ENCODE results near the gene CERKL.
A peak's percentile ranks its signal among the peaks of the same experiment; 100 is the strongest.

The CERKL gene

DNA sequence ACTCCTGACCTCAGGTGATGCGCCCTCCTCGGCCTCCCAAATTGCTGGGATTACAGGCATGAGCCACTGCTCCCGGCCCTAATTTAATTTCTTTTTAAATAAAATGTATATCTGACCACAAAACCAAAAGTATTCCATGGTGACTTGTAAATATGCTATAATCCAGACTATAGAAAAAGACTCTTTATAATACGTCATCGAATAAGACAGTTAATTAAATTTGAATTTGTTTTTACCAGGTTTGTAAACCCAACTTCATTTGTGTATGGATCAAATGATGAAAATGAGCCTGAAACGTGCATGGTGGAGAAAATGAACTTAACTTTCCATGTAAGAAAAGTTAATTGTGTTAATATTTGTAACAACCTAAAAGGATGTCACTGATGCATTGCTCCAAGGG is 129.8 kb downstream of the CERKL start:
- H3K27ac ChIP-seq = no peak overlapping the region
- DNase-seq (ENCODE audit: low read depth, low spot score) = no peak

DNA sequence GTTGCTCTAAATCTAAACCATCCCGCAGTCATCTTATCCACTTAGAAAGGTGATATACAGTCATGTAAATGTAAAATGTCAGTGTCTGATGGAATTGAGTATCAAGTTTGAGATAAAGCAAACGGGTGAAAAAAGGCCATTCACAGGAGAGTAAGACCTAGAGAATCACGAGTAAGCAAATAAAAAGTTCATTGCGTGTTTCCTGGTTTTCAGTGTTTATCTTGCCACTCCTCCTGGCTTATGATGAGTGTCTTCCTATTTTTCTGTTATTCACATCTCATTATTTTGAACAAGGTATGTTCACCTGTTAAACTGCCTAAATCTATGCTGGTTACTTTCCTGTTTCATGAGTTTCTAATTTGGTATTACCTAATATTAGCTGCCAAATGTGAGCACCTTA is 130.9 kb downstream of the CERKL start:
- DNase-seq (ENCODE audit: low read depth, low spot score) = no peak
- no peak overlapping the region for H3K27ac ChIP-seq

DNA sequence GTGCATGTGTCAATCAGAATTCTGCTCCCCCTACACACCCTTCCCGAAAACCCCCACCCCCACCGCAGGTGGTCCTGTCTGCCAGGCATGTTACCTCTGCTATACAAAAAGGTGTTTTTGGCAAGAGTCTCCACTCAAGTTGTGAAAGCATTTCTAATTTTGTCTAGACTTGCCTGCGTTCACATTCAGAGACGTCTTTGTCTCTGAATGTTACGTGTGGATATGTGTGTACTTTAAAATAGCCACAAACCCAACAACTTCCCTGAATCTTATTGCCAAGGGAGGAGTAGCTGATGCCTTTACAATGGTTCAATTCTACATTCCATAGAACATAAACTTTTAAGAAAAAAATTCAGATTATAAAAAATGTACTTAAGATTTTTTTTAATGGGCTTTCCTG is 133.1 kb downstream of the CERKL start:
- peak overlapping the region; percentile 13 for H3K27ac ChIP-seq
- peak; percentile 44 for DNase-seq (ENCODE audit: low read depth, low spot score)

DNA sequence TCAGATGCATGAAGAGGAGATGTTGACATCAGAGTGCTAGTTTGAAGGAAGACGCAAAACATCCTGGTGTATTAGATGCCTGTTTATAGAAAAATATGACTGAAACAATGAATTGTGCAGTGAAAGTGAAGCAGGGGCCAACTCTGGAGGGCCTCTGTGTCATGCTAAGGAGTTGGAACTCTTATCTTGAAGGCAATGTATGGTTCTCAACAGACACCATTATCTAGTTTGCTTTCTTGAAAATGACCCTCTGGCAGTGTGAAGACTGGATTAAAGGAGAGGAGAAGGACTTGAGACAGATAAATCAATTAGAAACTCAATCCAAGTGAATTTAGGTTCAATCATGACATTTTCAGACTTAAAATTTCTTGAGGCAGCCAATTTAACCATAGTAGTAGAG is 136.7 kb downstream of the CERKL start:
- H3K27ac ChIP-seq = no peak overlapping the region
- DNase-seq (ENCODE audit: low read depth, low spot score) = no peak

DNA sequence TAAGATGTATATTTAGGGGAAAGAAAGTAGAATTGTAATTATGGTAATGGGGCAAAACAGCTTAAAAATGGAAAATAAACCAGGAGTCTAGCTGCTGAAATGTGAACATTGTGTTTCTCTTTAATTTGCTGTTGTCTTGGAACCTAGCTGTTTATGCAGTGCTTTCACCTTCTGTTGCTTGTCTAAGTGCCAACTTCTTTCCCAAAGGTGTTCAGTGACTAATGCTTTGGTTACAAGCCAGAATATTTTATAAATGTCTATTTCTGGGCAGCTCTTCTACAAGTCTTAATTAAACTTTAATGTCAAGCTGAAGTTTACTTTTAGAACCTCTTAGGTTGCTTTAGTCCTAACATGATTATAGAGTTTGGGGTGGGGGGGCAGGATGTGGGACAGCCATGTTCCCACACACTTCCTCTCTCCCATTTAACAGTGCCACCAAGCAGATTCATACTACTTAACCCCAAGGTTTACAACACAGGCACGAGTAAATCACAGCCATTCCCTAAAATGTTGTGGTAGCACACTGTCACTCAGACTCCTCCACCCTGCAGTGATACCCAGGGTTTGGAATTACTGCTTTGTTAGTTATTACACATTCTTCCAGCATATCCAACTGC is 139.1 kb downstream of the CERKL start:
- no peak overlapping the region for H3K27ac ChIP-seq
- no peak for DNase-seq (ENCODE audit: low read depth, low spot score)

DNA sequence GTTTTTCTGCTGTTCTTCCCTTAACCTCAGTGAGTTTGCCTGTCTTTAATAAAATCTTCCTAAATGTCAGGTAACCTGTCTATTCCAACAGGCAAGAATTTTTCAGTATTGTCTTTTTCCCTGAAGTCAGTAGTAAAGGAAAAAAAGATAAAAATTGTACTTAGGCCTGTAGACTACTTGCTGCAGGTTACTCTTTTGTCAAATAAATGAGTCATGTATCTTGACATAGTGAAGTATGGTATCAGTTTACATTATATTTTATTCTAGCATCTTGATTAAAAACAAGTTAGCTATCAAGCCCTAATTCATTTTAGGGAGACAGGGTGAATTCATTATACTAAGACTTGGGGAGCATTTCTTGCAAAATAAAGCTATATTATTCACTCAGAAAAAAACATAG is 139.9 kb downstream of the CERKL start:
- H3K27ac ChIP-seq = no peak overlapping the region

DNA sequence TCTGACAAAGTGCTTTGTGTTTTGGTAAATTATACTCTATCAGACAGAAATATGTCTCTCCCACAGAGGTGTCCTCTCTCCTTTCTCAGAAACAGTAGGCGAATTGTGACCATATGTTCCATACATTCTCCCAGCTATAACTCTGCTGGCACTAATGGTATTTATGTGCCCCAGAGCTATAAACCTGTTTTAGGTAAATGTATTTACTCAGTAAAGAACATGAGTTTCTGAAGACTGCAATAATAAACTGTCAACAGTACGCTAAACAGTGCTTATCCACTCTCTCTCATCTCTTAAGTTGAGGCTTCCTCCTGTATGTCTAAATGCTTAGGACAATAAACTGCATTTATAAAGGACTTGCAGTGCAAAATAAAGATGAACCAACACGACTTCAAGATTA is 141.2 kb downstream of the CERKL start:
- DNase-seq (ENCODE audit: low read depth, low spot score) = no peak

More for the DNA sequence above, 139.9 kb downstream of the CERKL start:
- DNase-seq (ENCODE audit: low read depth, low spot score) = no peak

DNA sequence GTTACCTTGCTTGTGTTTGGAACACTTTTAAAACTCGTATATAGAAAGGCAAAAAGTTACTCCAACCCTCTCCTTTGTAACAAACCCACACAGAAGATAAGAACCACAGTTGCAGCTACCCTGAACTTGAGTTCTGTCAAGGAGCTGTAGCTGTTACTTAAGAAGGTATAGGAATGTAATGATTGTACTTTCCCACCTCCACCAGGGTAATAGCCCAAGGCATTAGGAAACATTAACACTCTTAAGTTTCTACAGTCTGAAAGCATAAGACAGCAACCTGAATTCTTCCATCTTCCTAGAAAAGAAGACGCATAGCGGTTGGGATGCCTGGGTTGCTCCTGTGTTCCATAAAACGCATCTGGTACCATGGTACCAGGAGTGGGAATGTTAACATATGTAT is 156.7 kb downstream of the CERKL start:
- no peak for DNase-seq (ENCODE audit: low read depth, low spot score)
- no peak overlapping the region for H3K27ac ChIP-seq

More for the DNA sequence above, 141.2 kb downstream of the CERKL start:
- H3K27ac ChIP-seq = no peak overlapping the region

DNA sequence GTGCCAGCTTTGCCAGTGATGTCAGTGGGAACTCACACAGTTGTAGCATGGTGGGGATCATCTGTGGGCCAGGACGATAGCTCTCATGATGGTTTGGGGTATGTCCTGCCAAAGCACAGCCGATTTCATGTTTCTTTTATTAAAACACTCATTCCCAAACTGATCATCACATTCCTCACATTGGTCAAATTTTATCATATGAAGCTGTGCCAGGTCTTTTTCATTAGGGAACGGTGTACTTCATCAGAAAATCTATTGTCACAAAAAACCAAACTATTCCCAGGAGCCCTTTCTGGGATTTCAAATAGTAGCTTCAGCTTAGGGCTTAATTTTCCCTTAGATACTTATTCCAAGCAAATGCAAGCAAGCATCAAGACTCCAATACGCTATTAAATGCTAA is 157.7 kb downstream of the CERKL start:
- H3K27ac ChIP-seq = no peak overlapping the region
- DNase-seq (ENCODE audit: low read depth, low spot score) = no peak
